DMS 273 (cell line): ENCODE results near the gene TNS3.

Experiments
- DNase-seq: peaks from one replicate; lab custom pipeline; 2025; ENCODE audit not compliant: unreplicated experiment; lab: John Stamatoyannopoulos, UW

The TNS3 gene

DNA sequence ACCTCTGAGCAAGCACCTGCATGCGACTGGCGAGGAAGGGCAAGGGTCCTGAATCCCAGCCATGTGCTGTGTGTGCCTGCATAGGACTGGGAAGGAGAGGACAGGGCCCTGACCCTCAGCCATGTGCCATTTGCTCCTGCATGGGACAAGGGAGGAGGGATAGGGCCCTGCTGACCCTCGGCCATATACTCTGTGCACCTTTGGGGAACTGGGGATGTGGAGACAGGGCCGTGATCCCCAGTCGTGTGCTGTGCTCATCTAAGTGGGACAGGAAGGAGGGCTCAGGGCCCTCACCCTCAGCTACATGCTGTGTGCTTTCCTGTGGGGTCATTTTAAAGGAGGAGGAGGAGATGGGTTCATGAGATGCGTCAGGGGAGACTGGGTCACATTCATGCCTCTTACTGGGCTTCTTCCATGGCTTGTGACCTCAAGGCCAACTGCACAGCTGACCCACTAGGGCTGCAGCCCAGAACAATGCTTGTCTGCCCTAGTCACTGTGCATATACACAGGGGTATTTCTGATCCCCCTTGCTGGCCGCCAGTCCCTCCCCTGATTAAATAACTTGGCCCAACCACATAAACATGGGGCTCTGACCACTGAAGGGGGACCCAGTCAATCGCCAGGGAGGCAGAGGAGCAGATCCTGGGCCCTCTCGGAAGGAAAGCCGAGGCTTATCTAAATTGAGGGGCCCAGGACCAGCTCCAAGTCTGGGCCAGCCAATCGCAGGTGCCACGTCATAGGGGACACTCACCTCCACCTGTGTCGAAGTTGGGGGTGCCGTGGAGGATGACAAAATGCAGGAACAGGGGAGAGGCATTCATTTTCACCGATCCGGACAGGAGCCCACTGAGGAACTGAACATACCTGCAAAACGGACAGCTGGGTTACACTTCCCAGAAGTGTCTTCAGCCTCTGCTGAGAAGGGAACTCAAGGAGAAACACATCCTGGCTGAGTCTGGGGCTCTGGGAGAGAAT is 167.3 kb downstream of the TNS3 start:
- no peak for DNase-seq

GRCh38 chr7:47413526-47414341 is 168.2 kb downstream of the TNS3 start:
- DNase-seq = no peak

GRCh38 chr7:47411901-47412300 is 170.0 kb downstream of the TNS3 start:
- DNase-seq = no peak

GRCh38 chr7:47411281-47411869 is 170.5 kb downstream of the TNS3 start:
- DNase-seq = no peak

DNA sequence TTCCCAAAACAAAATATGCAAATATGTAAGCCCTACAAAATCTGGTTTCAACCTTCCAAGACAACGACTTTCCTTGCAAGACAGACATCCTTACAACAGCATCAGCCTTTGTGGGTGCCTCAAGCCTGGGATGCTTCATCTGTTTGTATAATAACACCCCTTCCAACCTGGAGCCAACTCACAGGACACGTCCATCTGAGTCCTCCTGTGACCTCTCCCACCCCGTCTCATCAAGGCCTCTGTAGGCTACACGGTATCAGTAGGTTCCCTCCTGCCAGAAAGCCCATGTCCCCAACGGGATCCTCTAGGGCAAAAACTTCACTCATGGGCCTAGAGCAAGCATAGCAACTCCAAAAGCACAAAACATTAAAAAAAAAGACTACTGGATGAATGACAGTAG is 173.2 kb downstream of the TNS3 start:
- no peak for DNase-seq

DNA sequence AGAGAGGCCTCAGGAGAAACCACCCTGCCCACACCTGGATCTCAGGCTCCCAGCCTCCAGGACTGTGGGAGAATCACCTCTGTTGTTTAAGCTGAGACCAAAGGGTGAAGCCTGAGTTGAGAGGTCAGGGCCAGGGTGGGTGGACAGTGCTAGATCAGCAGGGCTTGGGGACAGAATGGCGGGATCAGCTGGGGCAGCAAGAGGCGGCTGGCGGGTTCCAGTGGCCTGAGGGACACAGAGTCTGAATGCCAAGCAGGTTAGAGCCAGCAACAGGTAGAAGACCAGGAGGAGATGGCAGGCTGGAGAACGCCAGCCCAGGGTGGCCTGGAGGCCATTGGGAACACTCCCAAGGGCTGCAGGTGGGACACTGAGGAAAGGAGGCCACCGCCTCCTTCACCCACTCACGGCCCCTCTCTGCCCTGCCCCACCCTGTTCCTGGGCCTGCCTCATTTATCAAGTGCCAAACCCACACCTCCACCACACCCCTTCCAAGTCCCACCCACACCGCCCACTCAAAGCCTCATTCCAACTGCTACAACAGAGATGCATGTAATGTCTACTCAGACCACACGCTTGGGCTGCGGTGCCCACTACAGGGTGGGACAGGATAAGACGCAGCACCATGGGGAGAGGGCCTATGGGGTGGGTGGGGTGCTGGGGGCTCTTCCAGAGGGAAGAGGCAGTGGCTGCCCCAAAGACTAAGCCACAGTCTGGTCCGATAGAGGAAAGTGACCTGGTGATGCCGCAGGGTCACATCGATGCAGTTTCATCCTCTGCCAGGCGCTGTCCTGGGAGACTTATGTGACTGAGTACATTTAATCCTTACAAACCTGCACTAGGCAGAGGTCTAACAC is 173.9 kb downstream of the TNS3 start:
- no peak for DNase-seq

DNA sequence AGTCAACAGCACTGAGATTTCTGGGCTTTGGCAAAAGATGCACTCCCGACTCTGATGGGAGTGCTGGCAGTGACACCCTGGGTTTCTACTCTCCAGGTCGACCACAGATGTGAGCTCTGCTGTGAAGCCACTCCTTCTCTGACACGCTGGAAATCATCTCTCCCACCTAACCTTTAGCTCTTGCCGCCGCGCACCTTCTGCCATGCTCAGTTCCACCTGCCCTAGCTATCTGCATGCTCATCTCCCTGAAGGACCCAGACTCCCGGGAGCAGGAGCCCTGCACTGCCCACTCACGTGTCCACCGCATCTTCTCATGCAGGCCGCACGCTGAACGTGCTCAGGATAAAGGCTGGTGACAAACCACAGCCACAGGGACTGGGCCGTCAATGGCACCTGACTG is 174.8 kb downstream of the TNS3 start:
- DNase-seq = no peak

GRCh38 chr7:47406801-47407129 is 175.1 kb downstream of the TNS3 start:
- DNase-seq = peak; percentile 49

DNA sequence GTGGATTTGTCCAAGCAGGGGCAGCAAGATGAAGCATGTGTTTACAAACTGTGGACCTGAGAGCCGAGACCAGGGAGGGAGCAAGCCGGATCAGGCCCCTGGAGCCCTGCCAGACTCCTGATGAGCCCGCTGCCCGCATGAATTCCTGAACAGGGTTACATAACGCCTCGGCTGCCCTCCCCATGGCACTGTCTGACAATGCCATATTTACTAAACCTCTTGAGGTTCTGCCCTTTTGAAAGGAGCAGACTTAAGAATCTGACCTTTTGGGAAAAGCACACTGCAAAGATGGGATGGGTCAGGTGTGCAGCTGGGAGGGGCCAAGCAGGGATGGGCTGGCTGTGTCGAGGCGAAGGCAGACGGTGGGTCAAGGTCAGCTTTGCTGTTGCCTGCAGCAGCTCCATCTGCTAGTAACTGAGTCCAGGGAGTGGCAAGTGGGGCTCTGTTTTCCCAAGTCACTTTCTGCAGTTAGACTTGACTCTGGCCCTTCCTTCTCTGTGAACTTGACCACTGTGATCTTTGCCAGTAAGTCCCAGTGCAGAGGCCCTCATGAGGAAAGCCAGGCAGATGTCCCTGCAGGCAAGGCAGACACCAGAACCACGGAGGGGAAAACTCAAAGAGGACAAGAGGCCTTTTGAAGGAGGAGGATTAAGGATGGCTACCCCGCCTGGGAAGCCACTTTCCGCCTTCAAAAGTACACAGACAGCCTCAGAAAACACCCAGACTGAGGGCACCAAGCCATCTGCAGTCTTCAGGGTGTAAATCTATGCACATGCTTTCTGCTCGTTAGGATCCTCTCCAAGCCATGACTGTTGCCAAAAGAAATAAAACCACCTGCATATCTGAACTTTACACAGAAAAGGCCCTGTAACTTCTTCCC is 175.8 kb downstream of the TNS3 start:
- peak; percentile 77 for DNase-seq

DNA sequence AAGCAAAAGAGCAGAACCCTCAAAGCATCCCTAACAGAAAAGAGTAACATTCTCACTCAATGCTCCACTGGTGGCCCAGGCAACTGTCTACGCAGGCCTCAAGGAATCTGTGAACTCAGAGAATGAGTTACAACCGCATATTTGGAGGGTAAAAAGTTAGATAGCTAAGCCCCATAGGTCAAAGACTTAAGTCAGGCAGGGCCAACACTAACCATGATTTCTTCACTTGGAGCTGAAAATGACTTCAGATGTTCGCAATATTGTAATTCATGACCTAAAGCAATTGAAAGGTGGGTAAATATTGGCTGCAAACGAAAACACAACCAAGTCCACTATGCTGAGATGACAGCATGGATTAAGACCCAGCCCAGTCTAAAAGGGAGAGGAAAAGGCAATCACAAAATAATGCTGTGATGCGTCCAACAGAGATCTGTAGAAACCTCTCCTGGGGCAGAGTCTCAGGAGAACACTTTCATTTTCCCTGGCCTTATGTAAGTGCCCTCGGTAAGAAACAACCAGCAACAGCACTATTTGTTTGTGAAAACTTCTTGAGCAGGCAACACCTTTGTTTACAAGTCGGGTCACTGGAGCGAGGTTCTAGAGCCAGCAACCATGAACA is 176.5 kb downstream of the TNS3 start:
- DNase-seq = peak; percentile 59

- DNase-seq = no peak
These were observed 177.9 kb downstream of the TNS3 start for GRCh38 chr7:47404010-47404409.

GRCh38 chr7:47402941-47403866 is 178.7 kb downstream of the TNS3 start:
- DNase-seq = no peak

- no peak for DNase-seq
These were observed 180.0 kb downstream of the TNS3 start for GRCh38 chr7:47401611-47402570.

GRCh38 chr7:47400741-47401206 is 181.1 kb downstream of the TNS3 start:
- DNase-seq = no peak

DNA sequence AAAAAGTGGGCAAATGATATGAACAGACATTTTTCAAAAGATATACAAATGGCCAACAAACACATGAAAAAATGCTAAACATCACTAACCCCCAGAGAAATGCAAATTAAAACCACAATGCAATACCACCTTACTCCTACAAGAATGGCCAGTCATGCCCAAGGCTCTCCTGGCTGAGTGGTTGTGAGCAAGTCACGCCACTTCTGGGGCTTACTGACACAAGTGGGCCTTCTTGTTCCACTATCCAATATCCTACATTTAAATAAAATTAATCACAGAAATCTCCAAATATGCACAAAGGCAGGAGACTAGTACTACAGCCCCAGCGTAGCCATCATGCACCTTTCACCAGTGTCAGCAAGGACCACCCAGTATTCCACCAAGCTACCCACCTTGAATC is 181.9 kb downstream of the TNS3 start:
- DNase-seq = no peak

DNA sequence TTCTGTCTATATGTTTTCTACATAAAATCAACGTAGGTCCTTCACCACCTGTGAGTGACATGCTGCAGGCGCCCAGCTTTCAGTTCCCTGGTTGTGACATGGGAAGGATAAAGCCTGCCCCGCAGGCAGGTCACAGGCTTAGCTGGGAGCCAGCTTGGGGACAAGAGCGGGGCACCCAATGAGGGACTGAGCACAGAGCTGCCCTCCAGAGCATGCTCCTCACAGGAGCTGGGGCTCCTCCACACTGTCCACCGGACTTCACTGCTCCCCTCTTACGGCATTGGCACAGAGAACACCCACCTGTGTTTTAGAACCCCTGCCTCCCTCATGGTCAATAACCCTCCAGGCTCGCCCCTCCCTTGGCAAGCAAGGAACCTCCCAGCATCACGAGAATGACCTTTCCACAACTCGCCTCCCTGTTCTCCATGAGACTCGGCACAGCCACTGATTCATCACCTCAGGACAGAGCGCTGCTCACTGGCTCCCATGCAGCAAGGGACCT is 187.1 kb downstream of the TNS3 start:
- no peak for DNase-seq

GRCh38 chr7:47394216-47394615 is 187.7 kb downstream of the TNS3 start:
- no peak for DNase-seq
